Measurements from ENCODE around the gene TSC22D3. TPM values are rescaled to one million over a fixed set of nuclear protein-coding genes. Genes with fewer than 3 reads are reported as not detected.
A peak's percentile ranks its signal among the peaks of the same experiment; 100 is the strongest.

The TSC22D3 gene
- polyA plus RNA-seq, 1 of the 3 experiments (the other 2 are of a cell fraction), result 9.2 TPM

- H3K9me3 ChIP-seq, result no peaks in the 10 kb centered on the region
- WGBS (ENCODE audit: low lambda C conversion rate), result 33% methylated on average over 8 of the region's 9 CpGs
- CTCF ChIA-PET, result interaction anchor here (4.1 kb wide), 1 partner anchor 100 kb away, joined by 22 read pairs; the partner anchor contains the start of genes NCBP2L and TSC22D3
- no peaks in the 10 kb centered on the region for H3F3A ChIP-seq (replicated peaks; ENCODE audit: insufficient read depth)
- no peak for DNase-seq
- POLR2A ChIA-PET, result no interaction called here
- H3K27ac ChIP-seq (ENCODE audit: low read depth in 2 of 2, low read length in 1 of 2), result no peak overlapping the region
- no peaks in the 10 kb centered on the region for H3K9me2 ChIP-seq
- peak overlapping the region; percentile 81 for H3K4me2 ChIP-seq
- peaks cover 38% of the 10 kb centered on the region for H3K27me3 ChIP-seq (ENCODE audit: insufficient read depth)
- H3K4me3 ChIP-seq (ENCODE audit: low read depth in 2 of 2, low read length in 1 of 2), result peak overlapping the region; percentile 45 to 58
- TF ChIP-seq TCF12 (IDR thresholded peaks at IDR 0.05) (no peak), MEF2A (IDR thresholded peaks at IDR 0.05; ENCODE audit: borderline replicate concordance, low read depth) (no peak), EP300 (IDR thresholded peaks at IDR 0.05; ENCODE audit: borderline replicate concordance in 1 of 2, low read depth in 1 of 2, low read length in 1 of 2) (no peak), POLR2AphosphoS5 (IDR thresholded peaks at IDR 0.05; ENCODE audit: low read depth, low read length) (no peak), GATA2 (CRISPR knock-in tag; IDR thresholded peaks at IDR 0.05) (no peak), IRF3 (IDR thresholded peaks at IDR 0.05; ENCODE audit: low read depth, low read length) (no peak), USF1 (IDR thresholded peaks at IDR 0.05; ENCODE audit: borderline replicate concordance, low read depth) (no peak)
- no peaks in the 10 kb centered on the region for H4K20me1 ChIP-seq (ENCODE audit: insufficient read depth)
- peak overlapping the region; percentile 76; the same call in 1 of the 2 replicates for H2AFZ ChIP-seq (ENCODE audit: low read depth)
- no peaks in the 10 kb centered on the region for H3K36me3 ChIP-seq (replicated peaks in 1 of 2; ENCODE audit: control insufficient read depth in 1 of 2, insufficient read depth in 2 of 2, low read length in 1 of 2)
- no peaks in the 10 kb centered on the region for H3K4me1 ChIP-seq (ENCODE audit: control insufficient read depth in 1 of 2, insufficient read depth in 2 of 2, low read depth in 1 of 2, low read length in 1 of 2)
- peak overlapping the region; percentile 21; the same call in 1 of the 2 replicates for H3K9ac ChIP-seq
- no peaks in the 10 kb centered on the region for H3K79me2 ChIP-seq (ENCODE audit: insufficient read depth)
Observed at GRCh38 chrX:107675823-107676555, 99.6 kb downstream of the TSC22D3 start.

GRCh38 chrX:107675365-107675654, 100.3 kb downstream of the TSC22D3 start:
- no peak overlapping the region for H2AFZ ChIP-seq (ENCODE audit: low read depth)
- H3K36me3 ChIP-seq (replicated peaks in 1 of 2; ENCODE audit: control insufficient read depth in 1 of 2, insufficient read depth in 2 of 2, low read length in 1 of 2), result no peaks in the 10 kb centered on the region
- ChIA-PET CTCF (interaction anchor here (2.8 to 2.9 kb wide), 2 partner anchors 11 to 102 kb away, joined by 7 to 14 read pairs; partner anchors contain the start of gene NCBP2L), POLR2A (no interaction called here)
- H4K20me1 ChIP-seq (ENCODE audit: insufficient read depth), result no peaks in the 10 kb centered on the region
- H3K4me2 ChIP-seq, result no peak overlapping the region
- H3K27ac ChIP-seq (ENCODE audit: low read depth in 2 of 2, low read length in 1 of 2), result no peak overlapping the region
- no peaks in the 10 kb centered on the region for H3K79me2 ChIP-seq (ENCODE audit: insufficient read depth)
- DNase-seq, result no peak
- no peaks in the 10 kb centered on the region for H3K9me3 ChIP-seq
- no peaks in the 10 kb centered on the region for H3K9me2 ChIP-seq
- no peaks in the 10 kb centered on the region for H3K4me1 ChIP-seq (ENCODE audit: control insufficient read depth in 1 of 2, insufficient read depth in 2 of 2, low read depth in 1 of 2, low read length in 1 of 2)
- no peak overlapping the region for H3K9ac ChIP-seq
- no peaks in the 10 kb centered on the region for H3F3A ChIP-seq (replicated peaks; ENCODE audit: insufficient read depth)
- H3K27me3 ChIP-seq (ENCODE audit: insufficient read depth), result peaks cover 38% of the 10 kb centered on the region
- 47% methylated on average over 1 of the region's 1 CpG for WGBS (ENCODE audit: low lambda C conversion rate)
- H3K4me3 ChIP-seq (ENCODE audit: low read depth in 2 of 2, low read length in 1 of 2), result no peak overlapping the region
- no peak for TF ChIP-seq MXI1 (IDR thresholded peaks at IDR 0.05; ENCODE audit: low read depth, low read length)
- TF ChIP-seq GABPA (IDR thresholded peaks at IDR 0.05; ENCODE audit: low read depth), result no peak
- no peak for TF ChIP-seq ELF1 (IDR thresholded peaks at IDR 0.05)
- no peak for TF ChIP-seq MAX (IDR thresholded peaks at IDR 0.05; ENCODE audit: low read depth)
- no peak for TF ChIP-seq EP300 (IDR thresholded peaks at IDR 0.05; ENCODE audit: borderline replicate concordance in 1 of 2, low read depth in 1 of 2, low read length in 1 of 2)
- no peak for TF ChIP-seq REST (IDR thresholded peaks at IDR 0.05; ENCODE audit: low read depth, low read length)
- no peak for TF ChIP-seq NFIC (IDR thresholded peaks at IDR 0.05; ENCODE audit: borderline replicate concordance)
- TF ChIP-seq CTCF (IDR thresholded peaks at IDR 0.05), result no peak
- TF ChIP-seq USF2 (IDR thresholded peaks at IDR 0.05; ENCODE audit: borderline replicate concordance, low read depth, low read length), result no peak
- no peak for TF ChIP-seq FOXM1 (IDR thresholded peaks at IDR 0.05; ENCODE audit: low read depth)
- TF ChIP-seq FOXJ3 (CRISPR knock-in tag; IDR thresholded peaks at IDR 0.05), result no peak
- no peak for TF ChIP-seq GATA2 (CRISPR knock-in tag; IDR thresholded peaks at IDR 0.05)
- TF ChIP-seq RAD21 (IDR thresholded peaks at IDR 0.05; ENCODE audit: low read length), result no peak
- no peak for TF ChIP-seq TAF1 (IDR thresholded peaks at IDR 0.05; ENCODE audit: borderline replicate concordance, low read depth, low read length)
- no peak for TF ChIP-seq MEF2A (IDR thresholded peaks at IDR 0.05; ENCODE audit: borderline replicate concordance, low read depth)

Measured in SK-N-SH (cell line).